HepG2 (cell line): ENCODE data around the gene TRIM42. TPM values are rescaled to one million over a fixed set of nuclear protein-coding genes. Genes with fewer than 3 reads are reported as not detected.

Source experiments
- ATAC-seq: fragments of 200-7000 bp; cut with Tn5 transposase; 3 replicates; pipeline ENCODE4 v1.9.1; 2020; ENCODE audit warnings: mild to moderate bottlenecking, moderate library complexity
- BruUV-seq: library from RNA; stranded (reverse); fragments of 400-500 nt; replicated peaks from 2 replicates; lab custom pipeline; 2021; lab: Mats Ljungman, UMichigan
- CTCF ChIA-PET: fragments of 300-600 bp; formaldehyde crosslinking; extraction: SDS; loops from one replicate; lab custom pipeline; 2021; ENCODE audit warnings: low total read pairs, inconsistent platforms, low intra/inter-chr PET ratio; lab: Yijun Ruan, JAX
- POLR2A ChIA-PET: fragments of 350-600 bp; sonication (Branson Sonifier 250); formaldehyde crosslinking; loops from one replicate; lab custom pipeline; 2020; ENCODE audit warnings: antibody characterized with exemption, inconsistent platforms; lab: Yijun Ruan, JAX
- DNase-seq: peaks from one replicate; pipeline ENCODE4 v3.0.0-alpha.2; 2015; ENCODE audit warnings: low spot score
- FAIRE-seq: peaks from 3 replicates; lab custom pipeline; 2011; peaks lifted over from hg19 to GRCh38; lab: Jason Lieb, UNC
- H2AFZ ChIP-seq: one replicate; pipeline ENCODE4 v1.6.1; 2011; ENCODE audit warnings: low read length, inconsistent platforms
- H3K27ac ChIP-seq: fragments of 300-600 bp; 3 replicates; pipeline ENCODE4 v1.8.0; 2011; ENCODE audit warnings: mixed run types, mild to moderate bottlenecking, mixed read lengths, low read length, inconsistent platforms; ENCODE audit not compliant: insufficient read depth; ENCODE audit errors: extremely low read length
- H3K27me3 ChIP-seq, 2 experiments: fragments of 200-600 bp in 1 of 2; 2 replicates in 1 of 2; 3 replicates in 1 of 2; pipeline versions ENCODE4 v1.6.0 to v1.8.0; 2011; ENCODE audit warnings: low read length in 2 of 2, mild to moderate bottlenecking in 2 of 2, moderate library complexity in 2 of 2, inconsistent platforms in 1 of 2; ENCODE audit not compliant: insufficient read depth in 2 of 2, control insufficient read depth in 1 of 2
- H3K36me3 ChIP-seq, 2 experiments: fragments of 200-600 bp in 1 of 2; replicated peaks in 1 of 2; 2 replicates in 1 of 2; 3 replicates in 1 of 2; pipeline versions ENCODE4 v1.5.1 to v1.8.0; 2011; ENCODE audit warnings: low read length in 2 of 2, inconsistent platforms in 1 of 2; ENCODE audit not compliant: insufficient read depth in 2 of 2, control insufficient read depth in 1 of 2
- H3K4me1 ChIP-seq: 2 replicates; pipeline ENCODE4 v1.5.1; 2012; ENCODE audit warnings: low read length, inconsistent platforms; ENCODE audit not compliant: insufficient read depth
- H3K4me2 ChIP-seq: 2 replicates; pipeline ENCODE4 v1.6.0; 2011; ENCODE audit warnings: low read depth, low read length, inconsistent platforms
- H3K4me3 ChIP-seq, 3 experiments: fragments of 200-600 bp in 1 of 3; sonication (generic), shearing (Covaris generic) in 1 of 3; replicated peaks in 1 of 3; 2 replicates each; pipeline ENCODE4 v1.5.1; 2011 to 2016; ENCODE audit warnings: low read length in 3 of 3, inconsistent platforms in 2 of 3, low read depth in 2 of 3, mild to moderate bottlenecking in 2 of 3, control low read depth in 1 of 3, mixed read lengths in 1 of 3; ENCODE audit not compliant: insufficient read depth in 1 of 3
- H3K79me2 ChIP-seq: one replicate; pipeline ENCODE4 v1.6.1; 2011; ENCODE audit warnings: low read length, inconsistent platforms; ENCODE audit not compliant: insufficient read depth
- H3K9ac ChIP-seq: 2 replicates; pipeline ENCODE4 v1.6.0; 2011; ENCODE audit warnings: mild to moderate bottlenecking, low read depth, low read length, inconsistent platforms; ENCODE audit not compliant: insufficient read depth
- H3K9me3 ChIP-seq: 2 replicates; pipeline ENCODE4 v1.5.1; 2012; ENCODE audit warnings: mild to moderate bottlenecking, low read length
- H4K20me1 ChIP-seq: 2 replicates; pipeline ENCODE4 v1.6.0; 2011; ENCODE audit warnings: inconsistent platforms, mild to moderate bottlenecking, low read length, moderate library complexity; ENCODE audit not compliant: insufficient read depth
- BCL6 ChIP-seq: IDR thresholded peaks from 2 replicates; pipeline ENCODE4 v1.6.1; 2016; ENCODE audit warnings: missing genetic modification reagents, missing compliant biosample characterization
- BRD4 ChIP-seq: sonication (generic); formaldehyde crosslinking; IDR thresholded peaks from 2 replicates; pipeline ENCODE4 v1.4.0; 2020; ENCODE audit warnings: missing genetic modification reagents
- FOXP1 ChIP-seq, 2 experiments: fragments of 450-650 bp in 1 of 2; IDR thresholded peaks; 2 replicates each; pipeline ENCODE4 v1.6.1; 2017 to 2018; ENCODE audit warnings: antibody characterized with exemption in 1 of 2
- HNRNPL ChIP-seq: fragments of 200-400 bp; formaldehyde crosslinking; IDR thresholded peaks from 2 replicates; pipeline ENCODE4 v1.6.1; 2017; ENCODE audit warnings: mild to moderate bottlenecking, low read depth, low read length
- IKZF5 ChIP-seq: IDR thresholded peaks from 2 replicates; pipeline ENCODE4 v1.6.1; 2018; ENCODE audit warnings: missing genetic modification reagents, mild to moderate bottlenecking, missing compliant biosample characterization
- JDP2 ChIP-seq: sonication (generic); formaldehyde crosslinking; IDR thresholded peaks from 2 replicates; pipeline ENCODE4 v1.8.1; 2022; ENCODE audit warnings: missing genetic modification reagents, borderline replicate concordance
- NAIF1 ChIP-seq: sonication (generic); formaldehyde crosslinking; IDR thresholded peaks from 2 replicates; pipeline ENCODE4 v1.5.0; 2020; ENCODE audit warnings: mild to moderate bottlenecking, missing genetic modification reagents, borderline replicate concordance
- SMAD3 ChIP-seq: sonication (generic); formaldehyde crosslinking; IDR thresholded peaks from 2 replicates; pipeline ENCODE4 v1.4.0; 2020; ENCODE audit warnings: missing genetic modification reagents
- SMC3 ChIP-seq: IDR thresholded peaks from 2 replicates; pipeline ENCODE4 v1.6.1; 2011; ENCODE audit warnings: low read length, improper control_type of control experiment
- SOX6 ChIP-seq, 2 experiments: fragments of 450-650 bp in 1 of 2; sonication (generic) in 1 of 2; formaldehyde crosslinking in 1 of 2; IDR thresholded peaks; 2 replicates each; pipeline versions ENCODE4 v1.4.0 to v1.6.1; 2017 to 2020; ENCODE audit warnings: antibody characterized with exemption in 1 of 2, mild to moderate bottlenecking in 1 of 2, missing genetic modification reagents in 1 of 2
- YEATS4 ChIP-seq: sonication (generic); formaldehyde crosslinking; IDR thresholded peaks from 2 replicates; pipeline ENCODE4 v1.4.0; 2020; ENCODE audit warnings: missing genetic modification reagents, borderline replicate concordance
- ZBTB4 ChIP-seq: sonication (generic); formaldehyde crosslinking; IDR thresholded peaks from 2 replicates; pipeline ENCODE4 v1.4.0; 2020; ENCODE audit warnings: missing genetic modification reagents, mild to moderate bottlenecking, borderline replicate concordance
- ZNF256 ChIP-seq: sonication (generic); formaldehyde crosslinking; conservative IDR thresholded peaks from 2 replicates; pipeline ENCODE4 v1.4.0; 2020; ENCODE audit warnings: missing genetic modification reagents
- ZNF44 ChIP-seq: sonication (generic); formaldehyde crosslinking; IDR thresholded peaks from 2 replicates; pipeline ENCODE4 v1.5.1; 2020; ENCODE audit warnings: mild to moderate bottlenecking, missing genetic modification reagents
- ZNF629 ChIP-seq: sonication (generic); formaldehyde crosslinking; conservative IDR thresholded peaks from 2 replicates; pipeline ENCODE4 v1.5.0; 2020; ENCODE audit warnings: missing genetic modification reagents
- ZNF737 ChIP-seq: sonication (generic); formaldehyde crosslinking; IDR thresholded peaks from 2 replicates; pipeline ENCODE4 v1.5.0; 2020; ENCODE audit warnings: missing genetic modification reagents, mild to moderate bottlenecking, borderline replicate concordance
- WGBS: methylation state at CpG from one replicate; pipeline ENCODE4 v1.1.6; 2017; ENCODE audit warnings: low lambda C conversion rate; 5-methylcytosine and 5-hydroxymethylcytosine counted together
- in situ Hi-C: cut with HindIII; loops from 2 replicates; pipeline ENCODE4 v1.10.0; 2017; ENCODE audit warnings: low pct_unique_long_range_greater_than_20kb; ENCODE audit not compliant: extremely low pct_ligation_motif_present
- intact Hi-C: fragments of 100-400 bp; cut with micrococcal nuclease; formaldehyde crosslinking; loops from one replicate; pipeline ENCODE4 v1.10.0; 2022; ENCODE audit not compliant: unreplicated experiment
- polyA plus RNA-seq, 8 experiments: library from polyadenylated mRNA; depleted of rRNA in 3 of 8; stranded (reverse) in 7 of 8; unstranded in 1 of 8; fragments of >200 nt; fragmentation: Illumina TruSeq in 4 of 8; extraction: Trizol in 4 of 8; gene quantifications; 2 replicates each; pipeline versions ENCODE4 v1.2.1 to v1.2.3, GENCODE V29; 2011 to 2016; ENCODE audit warnings: low read depth in 4 of 8, missing spikeins in 1 of 8, mixed read lengths in 1 of 8; ENCODE audit not compliant: insufficient read depth in 1 of 8
- total RNA-seq, 5 experiments: library from RNA; depleted of rRNA; stranded (reverse); fragments of >200 nt; fragmentation: Illumina TruSeq; extraction: Trizol; gene quantifications; 2 replicates each; pipeline ENCODE4 v1.2.3, GENCODE V29; 2016; ENCODE audit warnings: low read depth in 1 of 5
- TF ChIP-seq, protein P1 (sequence below): IDR thresholded peaks from 2 replicates; pipeline ENCODE4 v1.6.1; 2016; ENCODE audit warnings: control low read depth
- TF ChIP-seq, protein P2 (sequence below): sonication (generic); formaldehyde crosslinking; IDR thresholded peaks from 2 replicates; pipeline ENCODE4 v1.8.0; 2022; ENCODE audit warnings: mild to moderate bottlenecking, missing genetic modification reagents, moderate library complexity

The TRIM42 gene
- total and polyA plus RNA-seq, 2 of the 13 experiments (the other 11 are each of a cell fraction or from before 2014, with no cell fraction given), result not detected

DNA sequence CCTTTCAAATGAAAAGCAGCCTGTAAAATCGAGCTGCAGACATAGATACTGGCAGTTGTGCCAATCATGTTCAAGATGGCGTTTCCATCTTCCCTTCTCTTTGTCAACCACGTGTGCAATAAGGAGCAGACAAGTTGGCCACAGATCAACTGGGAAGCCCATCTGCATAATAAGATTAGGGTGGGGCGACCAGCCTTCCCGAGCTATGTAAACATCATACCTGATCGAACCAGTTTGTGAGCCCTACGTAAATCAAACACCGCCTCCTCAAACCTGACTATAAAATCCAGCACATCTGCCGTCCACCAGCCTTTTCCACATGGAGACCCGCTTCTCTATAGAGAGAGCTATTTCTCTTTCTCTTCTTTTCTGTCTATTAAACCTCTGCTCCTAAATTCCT is 37.2 kb downstream of the TRIM42 start:
- 94% methylated on average over 10 of the region's 10 CpGs for WGBS
- no peaks in the 10 kb centered on the region for H3K79me2 ChIP-seq
- intact Hi-C loops (no loop called here), in situ Hi-C loops (no loop called here)
- no peaks in the 10 kb centered on the region for H3K36me3 ChIP-seq
- no peaks in the 10 kb centered on the region for H4K20me1 ChIP-seq
- TF ChIP-seq IKZF5 (CRISPR knock-in tag) (no peak), ZNF737 (no peak), ZNF44 (CRISPR knock-in tag) (no peak), ZNF256 (CRISPR knock-in tag) (no peak), HNRNPL (no peak), YEATS4 (CRISPR knock-in tag) (no peak), FOXP1 (IDR thresholded peaks at IDR 0.05) (no peak), FOXP1 (CRISPR knock-in tag; IDR thresholded peaks at IDR 0.05) (no peak), SOX6 (IDR thresholded peaks at IDR 0.05) (no peak), SOX6 (CRISPR knock-in tag; IDR thresholded peaks at IDR 0.05) (no peak), BRD4 (CRISPR knock-in tag) (no peak), SMC3 (no peak), ZBTB4 (CRISPR knock-in tag) (no peak), NAIF1 (CRISPR knock-in tag) (no peak), BCL6 (CRISPR knock-in tag) (no peak), SMAD3 (CRISPR knock-in tag) (no peak), ZNF629 (no peak), JDP2 (no peak)
- TF ChIP-seq, protein P1, sequence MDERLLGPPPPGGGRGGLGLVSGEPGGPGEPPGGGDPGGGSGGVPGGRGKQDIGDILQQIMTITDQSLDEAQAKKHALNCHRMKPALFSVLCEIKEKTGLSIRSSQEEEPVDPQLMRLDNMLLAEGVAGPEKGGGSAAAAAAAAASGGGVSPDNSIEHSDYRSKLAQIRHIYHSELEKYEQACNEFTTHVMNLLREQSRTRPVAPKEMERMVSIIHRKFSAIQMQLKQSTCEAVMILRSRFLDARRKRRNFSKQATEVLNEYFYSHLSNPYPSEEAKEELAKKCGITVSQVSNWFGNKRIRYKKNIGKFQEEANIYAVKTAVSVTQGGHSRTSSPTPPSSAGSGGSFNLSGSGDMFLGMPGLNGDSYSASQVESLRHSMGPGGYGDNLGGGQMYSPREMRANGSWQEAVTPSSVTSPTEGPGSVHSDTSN (CRISPR knock-in tag), result no peak
- TF ChIP-seq, protein P2, sequence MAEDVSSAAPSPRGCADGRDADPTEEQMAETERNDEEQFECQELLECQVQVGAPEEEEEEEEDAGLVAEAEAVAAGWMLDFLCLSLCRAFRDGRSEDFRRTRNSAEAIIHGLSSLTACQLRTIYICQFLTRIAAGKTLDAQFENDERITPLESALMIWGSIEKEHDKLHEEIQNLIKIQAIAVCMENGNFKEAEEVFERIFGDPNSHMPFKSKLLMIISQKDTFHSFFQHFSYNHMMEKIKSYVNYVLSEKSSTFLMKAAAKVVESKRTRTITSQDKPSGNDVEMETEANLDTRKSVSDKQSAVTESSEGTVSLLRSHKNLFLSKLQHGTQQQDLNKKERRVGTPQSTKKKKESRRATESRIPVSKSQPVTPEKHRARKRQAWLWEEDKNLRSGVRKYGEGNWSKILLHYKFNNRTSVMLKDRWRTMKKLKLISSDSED, result no peak
- TF ChIP-seq, all 625 proteins: peak for 0
- DNase-seq, result no peak
- no peak overlapping the region for H3K4me3 ChIP-seq
- no peak for ATAC-seq
- no peak for FAIRE-seq
- no peaks in the 10 kb centered on the region for H3K9me3 ChIP-seq
- no peak overlapping the region for H3K27ac ChIP-seq
- CTCF ChIA-PET, result no interaction called here
- no peaks in the 10 kb centered on the region for H3K27me3 ChIP-seq
- no peak overlapping the region for H3K9ac ChIP-seq
- BruUV-seq, result no TSS peak
- H3K4me2 ChIP-seq, result no peak overlapping the region
- H2AFZ ChIP-seq, result no peak overlapping the region
- POLR2A ChIA-PET, result interaction anchor here (1.2 kb wide), 1 partner anchor 22 kb away, joined by 3 read pairs; no protein-coding TSS in a partner anchor
- H3K4me1 ChIP-seq, result peaks cover 56% of the 10 kb centered on the region
